GM12875 (cell line): ENCODE results near the gene CNTNAP2.

Experiments
- H3K4me3 ChIP-seq: one replicate; pipeline ENCODE4 v1.5.1; 2011; ENCODE audit warnings: low read depth, low read length, control low read depth
- TF ChIP-seq, protein P1 (sequence below): IDR thresholded peaks from 2 replicates; pipeline ENCODE4 v1.5.1; 2011; ENCODE audit warnings: low read depth, mild to moderate bottlenecking, control low read depth, inconsistent platforms, low read length, moderate library complexity, borderline replicate concordance; ENCODE audit not compliant: insufficient read depth

CNTNAP2 gene

DNA sequence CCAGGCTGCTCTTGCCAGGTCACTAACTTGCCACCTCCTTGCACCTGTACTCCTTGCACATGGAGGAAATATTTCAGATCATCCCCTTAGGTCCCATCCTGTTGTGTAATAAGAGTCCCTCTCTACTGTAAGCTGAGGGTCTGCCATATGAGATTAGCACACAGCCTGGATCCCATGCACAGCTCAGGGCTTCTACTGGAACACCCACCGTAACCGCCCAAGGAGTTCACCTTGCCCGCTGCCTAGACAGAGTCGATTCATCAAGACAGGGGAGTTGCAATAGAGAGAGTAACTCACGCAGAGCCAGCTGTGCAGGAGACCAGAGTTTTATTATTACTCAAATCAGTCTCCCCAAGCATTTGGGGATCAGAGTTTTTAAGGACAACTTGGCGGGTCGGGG lies 1779.5 kb downstream of the CNTNAP2 start:
- TF ChIP-seq, protein P1, sequence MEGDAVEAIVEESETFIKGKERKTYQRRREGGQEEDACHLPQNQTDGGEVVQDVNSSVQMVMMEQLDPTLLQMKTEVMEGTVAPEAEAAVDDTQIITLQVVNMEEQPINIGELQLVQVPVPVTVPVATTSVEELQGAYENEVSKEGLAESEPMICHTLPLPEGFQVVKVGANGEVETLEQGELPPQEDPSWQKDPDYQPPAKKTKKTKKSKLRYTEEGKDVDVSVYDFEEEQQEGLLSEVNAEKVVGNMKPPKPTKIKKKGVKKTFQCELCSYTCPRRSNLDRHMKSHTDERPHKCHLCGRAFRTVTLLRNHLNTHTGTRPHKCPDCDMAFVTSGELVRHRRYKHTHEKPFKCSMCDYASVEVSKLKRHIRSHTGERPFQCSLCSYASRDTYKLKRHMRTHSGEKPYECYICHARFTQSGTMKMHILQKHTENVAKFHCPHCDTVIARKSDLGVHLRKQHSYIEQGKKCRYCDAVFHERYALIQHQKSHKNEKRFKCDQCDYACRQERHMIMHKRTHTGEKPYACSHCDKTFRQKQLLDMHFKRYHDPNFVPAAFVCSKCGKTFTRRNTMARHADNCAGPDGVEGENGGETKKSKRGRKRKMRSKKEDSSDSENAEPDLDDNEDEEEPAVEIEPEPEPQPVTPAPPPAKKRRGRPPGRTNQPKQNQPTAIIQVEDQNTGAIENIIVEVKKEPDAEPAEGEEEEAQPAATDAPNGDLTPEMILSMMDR = no peak
- H3K4me3 ChIP-seq = no peak overlapping the region

DNA sequence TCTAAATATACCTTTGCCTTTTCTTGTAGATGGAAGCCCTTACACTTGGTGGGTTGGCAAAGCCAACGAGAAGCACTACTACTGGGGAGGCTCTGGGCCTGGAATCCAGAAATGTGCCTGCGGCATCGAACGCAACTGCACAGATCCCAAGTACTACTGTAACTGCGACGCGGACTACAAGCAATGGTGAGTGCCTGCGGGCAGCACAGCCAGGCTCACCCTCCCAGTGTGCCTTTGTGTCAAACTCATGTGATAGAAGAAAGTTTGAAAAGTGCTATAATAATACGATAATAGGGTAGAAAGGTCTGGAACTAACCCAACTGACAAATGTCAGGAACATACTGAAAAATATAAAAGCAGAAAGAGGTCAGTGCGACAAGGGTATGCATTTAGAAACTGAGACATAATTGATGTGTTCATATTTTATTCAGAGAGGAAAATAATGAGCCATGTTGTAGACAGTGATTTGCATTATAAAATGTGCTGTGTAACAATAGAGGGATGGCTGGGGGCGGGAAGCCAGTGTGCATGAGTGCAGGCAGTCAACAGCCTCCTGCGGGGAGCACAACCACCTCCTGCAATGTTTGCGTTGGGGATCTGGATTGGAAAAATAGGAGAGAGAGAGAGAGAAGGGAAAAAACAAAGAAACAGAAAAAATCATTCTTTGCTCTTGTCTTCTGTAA lies 1787.1 kb downstream of the CNTNAP2 start:
- no peak overlapping the region for H3K4me3 ChIP-seq
- TF ChIP-seq, protein P1 = no peak

DNA sequence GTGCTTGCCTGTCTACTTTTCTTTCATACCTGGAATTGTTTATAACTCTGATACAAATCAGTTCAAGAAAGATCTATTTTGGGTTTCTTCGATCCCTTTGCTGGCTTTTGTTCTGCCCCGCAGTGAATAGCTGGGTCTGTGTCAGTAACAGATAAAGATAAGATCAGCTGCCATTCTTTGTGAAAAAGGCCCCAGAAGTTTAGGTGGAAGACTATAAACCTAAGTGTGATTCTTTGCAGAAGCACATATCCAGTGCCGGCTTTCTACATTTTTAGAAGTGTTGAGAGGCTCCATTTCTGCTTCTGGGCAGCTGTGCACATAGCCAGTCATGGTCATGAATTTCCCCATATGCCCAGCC lies 1787.6 kb downstream of the CNTNAP2 start:
- TF ChIP-seq, protein P1 = no peak
- no peak overlapping the region for H3K4me3 ChIP-seq

DNA sequence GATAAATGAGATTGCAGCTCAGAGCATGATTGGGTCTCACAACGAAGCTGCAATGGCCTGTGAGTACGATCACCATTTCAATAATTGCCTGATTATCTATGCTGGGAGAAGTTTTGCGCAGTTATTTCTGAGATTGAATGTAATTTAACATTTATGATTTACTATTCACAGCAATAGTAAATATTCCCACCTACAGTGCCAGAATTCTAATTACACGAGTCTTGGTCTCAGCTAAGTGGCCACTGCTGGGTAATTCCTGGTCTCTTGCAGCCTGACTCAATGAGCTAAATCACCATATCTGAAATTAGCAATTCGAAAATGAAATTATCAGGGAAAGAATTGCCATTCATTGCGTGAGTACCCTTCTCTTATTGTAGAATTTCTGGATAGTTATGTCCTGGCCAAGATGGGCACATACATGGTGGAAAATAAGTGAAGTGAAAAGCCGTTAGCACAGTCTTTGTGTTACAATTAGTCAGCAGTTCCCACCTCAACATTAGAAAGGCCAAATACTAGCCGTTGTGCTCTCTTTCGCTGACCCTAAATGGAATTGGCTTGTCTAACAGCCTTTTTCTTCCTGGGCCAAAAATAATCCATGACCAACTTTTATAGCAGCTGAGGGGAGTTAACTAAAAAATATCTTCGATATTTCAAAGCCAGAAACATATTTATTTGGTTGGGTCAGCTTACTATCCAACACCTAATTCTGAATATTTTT lies 1793.0 kb downstream of the CNTNAP2 start:
- H3K4me3 ChIP-seq = no peak overlapping the region
- TF ChIP-seq, protein P1 = no peak

DNA sequence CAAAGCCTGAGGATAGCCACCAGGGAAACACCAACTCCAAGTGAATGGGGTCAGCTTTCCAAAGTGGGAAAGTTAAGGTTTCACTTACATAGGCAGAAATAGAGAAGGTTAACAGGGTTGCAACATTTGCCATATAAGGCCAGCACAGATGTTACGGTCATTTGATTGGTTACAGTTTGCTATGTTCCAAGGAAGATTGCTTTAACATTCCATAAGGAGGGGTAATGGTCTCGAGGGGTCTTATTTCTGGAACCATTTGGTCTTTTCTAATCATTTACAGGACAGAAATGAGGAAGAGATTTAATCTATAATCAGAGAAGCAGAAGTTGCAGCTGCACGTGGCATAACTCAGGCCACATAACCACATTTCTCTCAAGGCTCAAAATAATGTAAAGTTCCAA lies 1794.6 kb downstream of the CNTNAP2 start:
- H3K4me3 ChIP-seq = no peak overlapping the region
- TF ChIP-seq, protein P1 = no peak

DNA sequence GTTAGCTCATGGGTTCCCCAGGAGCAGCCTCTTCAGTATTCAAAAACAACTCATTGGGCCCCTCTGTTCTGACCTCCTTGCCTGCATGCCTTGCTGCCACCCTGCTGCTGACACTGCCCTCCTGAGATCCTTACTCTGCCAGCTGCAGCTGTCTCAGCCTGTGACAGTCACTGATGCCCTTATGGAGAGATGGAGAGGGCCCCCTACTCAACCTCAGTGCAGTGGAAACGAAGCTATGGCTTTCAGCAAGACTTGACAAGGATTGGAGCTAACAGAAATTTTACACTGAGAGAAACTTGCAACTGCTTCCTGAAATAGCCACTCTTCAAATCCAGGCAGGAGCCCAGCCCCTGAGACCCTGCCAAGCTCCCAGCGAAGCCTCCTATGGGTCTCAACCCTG lies 1795.7 kb downstream of the CNTNAP2 start:
- no peak overlapping the region for H3K4me3 ChIP-seq
- TF ChIP-seq, protein P1 = no peak
